Activated CD4-positive, CD25-positive, alpha-beta regulatory T cell treated with anti-CD3 and anti-CD28 coated beads, Interleukin-2, amount 50 U/mL, for 16 hours (primary cell): ENCODE measurements around the gene SLC35F3.
A peak's percentile ranks its signal among the peaks of the same experiment; 100 is the strongest.

Experiments
- DNase-seq: peaks from one replicate; pipeline ENCODE4 v3.0.0-alpha.2; 2020; ENCODE audit warnings: low read depth, low spot score

The SLC35F3 gene

GRCh38 chr1:234361102-234361603 lies 456.7 kb downstream of the SLC35F3 start:
- DNase-seq: no peak

DNA sequence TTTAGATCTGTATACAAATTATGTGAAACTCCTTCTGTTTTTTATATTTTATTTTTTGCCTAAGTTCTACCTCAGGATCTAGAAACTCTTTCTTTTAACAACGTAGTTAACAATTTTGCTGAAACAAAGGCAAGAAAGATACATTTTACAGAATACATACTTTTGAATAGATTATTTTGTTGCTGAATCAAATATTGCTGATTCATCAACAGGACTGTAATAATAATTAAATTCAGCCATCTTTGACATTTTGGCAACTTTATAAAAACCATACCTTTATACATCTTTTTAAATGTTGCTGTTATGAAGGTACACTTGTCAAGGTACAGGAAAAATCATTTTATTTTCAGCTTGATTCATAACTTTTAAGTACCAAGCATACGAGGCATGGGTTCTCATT lies 458.1 kb downstream of the SLC35F3 start:
- no peak for DNase-seq

DNA sequence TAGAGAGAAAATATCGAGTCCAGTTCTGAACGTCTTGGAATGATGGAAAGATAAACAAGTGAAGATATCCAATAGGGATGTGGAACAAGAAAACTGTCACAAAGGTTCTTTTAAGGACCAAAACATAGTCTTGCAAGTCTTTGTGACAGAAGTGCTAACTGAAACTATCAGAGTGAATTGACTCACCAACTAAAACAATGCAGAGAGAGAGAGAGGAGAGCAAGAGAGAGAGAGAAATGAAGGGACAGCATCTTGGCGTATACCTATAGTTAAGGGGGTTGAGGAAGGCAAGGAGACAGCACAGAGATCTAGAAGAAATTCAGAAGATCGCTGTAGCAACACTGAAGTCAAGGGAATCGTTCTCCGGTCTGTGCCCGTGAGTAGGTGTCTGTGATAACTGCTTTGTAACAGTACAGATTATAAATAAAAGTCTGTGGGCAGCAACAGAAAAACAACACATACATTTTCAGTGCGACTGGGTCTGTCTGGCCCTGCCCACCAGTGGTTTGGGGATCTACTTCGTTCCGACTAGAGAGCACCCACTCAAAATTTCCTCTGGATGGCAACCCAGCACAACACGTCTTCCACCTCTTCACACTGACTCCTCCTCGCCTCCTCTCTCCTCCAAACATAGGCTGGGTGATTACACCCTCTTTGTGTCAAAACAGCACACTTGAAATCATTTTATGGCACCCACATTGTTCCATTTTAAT lies 464.0 kb downstream of the SLC35F3 start:
- DNase-seq: no peak

- no peak for DNase-seq
Observed at GRCh38 chr1:234369033-234369430, 464.6 kb downstream of the SLC35F3 start.

GRCh38 chr1:234369784-234370183 lies 465.3 kb downstream of the SLC35F3 start:
- DNase-seq: no peak

DNA sequence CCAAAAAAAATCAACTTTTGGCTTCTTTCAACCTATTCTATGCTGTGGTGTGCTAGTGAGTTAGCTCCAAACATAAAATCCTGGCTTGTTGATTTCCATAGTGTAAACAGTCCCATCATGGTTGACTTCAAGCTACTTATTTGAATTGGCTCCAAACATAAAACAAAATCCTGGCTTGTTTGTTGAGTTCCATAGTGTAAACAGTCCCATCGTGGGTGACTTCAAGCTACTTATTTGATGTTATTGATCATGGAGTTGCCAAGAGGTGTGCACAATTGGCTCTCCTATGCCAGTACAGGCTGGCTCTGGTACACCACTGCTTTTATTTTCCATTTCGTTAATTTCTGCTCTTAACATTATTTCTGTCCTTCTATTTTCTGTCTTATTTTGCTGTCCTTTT lies 466.9 kb downstream of the SLC35F3 start:
- no peak for DNase-seq

DNA sequence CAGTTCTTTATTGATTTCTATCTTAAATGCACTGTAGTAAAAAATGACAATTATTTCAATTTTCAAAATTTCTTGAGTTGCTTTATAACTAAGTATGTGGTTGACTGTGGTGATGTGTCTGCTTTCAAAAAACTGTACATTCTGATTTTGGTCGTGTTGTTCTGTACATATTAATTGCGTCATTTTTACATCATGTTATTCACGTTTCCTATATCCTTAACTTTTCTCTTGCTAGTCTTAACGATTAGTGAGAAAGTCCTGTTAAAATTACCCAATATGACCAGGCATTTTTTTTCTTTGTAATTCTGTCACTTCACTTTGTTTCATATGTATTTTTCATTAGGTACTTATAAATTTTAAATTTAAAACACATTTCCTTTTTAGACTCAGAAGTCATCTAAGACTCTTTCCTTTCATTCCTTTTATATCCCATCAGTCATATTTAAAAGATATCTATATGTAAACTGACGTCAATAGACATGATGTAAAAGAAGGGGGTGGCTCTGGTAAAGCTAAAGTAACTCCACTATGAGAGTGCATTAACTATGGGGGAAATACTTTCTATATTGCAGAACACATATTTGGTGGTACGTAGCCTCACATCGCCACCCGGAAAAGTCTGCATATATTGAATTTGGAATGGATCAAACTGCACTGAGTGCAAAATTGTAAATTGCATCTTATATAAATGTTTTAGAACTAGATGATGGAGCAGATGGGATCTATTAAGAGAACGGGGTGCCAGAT lies 467.7 kb downstream of the SLC35F3 start:
- no peak for DNase-seq

GRCh38 chr1:234373064-234373958 lies 468.8 kb downstream of the SLC35F3 start, which contains the start of gene COA6:
Gene COA6, plus strand, starts transcription at chr1:234373456. Its CDS starts 11 bp downstream, at chr1:234373467.
- DNase-seq: peak; percentile 75

- DNase-seq: no peak
Observed at GRCh38 chr1:234373959-234374254, 469.4 kb downstream of the SLC35F3 start.
